Hematopoietic multipotent progenitor cell treated with erythropoietin and hydrocortisone succinate and interleukin-3 and kit ligand, for 17 days (in vitro differentiated cells): ENCODE measurements around the gene ANGPTL2.

Experiments used
- DNase-seq: peaks from one replicate; pipeline ENCODE4 v3.0.0-alpha.2; 2015; ENCODE audit warnings: low spot score

ANGPTL2 gene

DNA sequence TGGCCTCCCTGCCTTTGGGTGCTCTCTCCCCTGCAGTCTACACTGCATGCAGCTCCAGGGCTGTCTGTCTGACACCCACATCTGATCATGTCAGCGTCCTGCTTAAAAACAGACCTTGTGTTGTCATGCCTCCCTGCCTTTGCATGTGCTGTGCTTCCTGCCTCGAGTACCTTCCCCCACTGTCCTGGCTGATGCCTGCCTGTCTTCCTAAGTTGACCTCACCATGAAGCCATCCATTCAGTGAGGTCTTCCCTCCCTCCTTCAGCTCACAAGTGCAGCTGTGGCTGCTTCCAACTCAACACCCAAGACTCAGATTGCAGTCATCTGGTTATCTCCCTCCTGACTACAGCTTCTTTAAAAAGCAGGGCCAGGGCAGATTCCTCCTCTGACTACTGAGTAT, 5.5 kb downstream of the ANGPTL2 start:
- DNase-seq, result no peak

DNA sequence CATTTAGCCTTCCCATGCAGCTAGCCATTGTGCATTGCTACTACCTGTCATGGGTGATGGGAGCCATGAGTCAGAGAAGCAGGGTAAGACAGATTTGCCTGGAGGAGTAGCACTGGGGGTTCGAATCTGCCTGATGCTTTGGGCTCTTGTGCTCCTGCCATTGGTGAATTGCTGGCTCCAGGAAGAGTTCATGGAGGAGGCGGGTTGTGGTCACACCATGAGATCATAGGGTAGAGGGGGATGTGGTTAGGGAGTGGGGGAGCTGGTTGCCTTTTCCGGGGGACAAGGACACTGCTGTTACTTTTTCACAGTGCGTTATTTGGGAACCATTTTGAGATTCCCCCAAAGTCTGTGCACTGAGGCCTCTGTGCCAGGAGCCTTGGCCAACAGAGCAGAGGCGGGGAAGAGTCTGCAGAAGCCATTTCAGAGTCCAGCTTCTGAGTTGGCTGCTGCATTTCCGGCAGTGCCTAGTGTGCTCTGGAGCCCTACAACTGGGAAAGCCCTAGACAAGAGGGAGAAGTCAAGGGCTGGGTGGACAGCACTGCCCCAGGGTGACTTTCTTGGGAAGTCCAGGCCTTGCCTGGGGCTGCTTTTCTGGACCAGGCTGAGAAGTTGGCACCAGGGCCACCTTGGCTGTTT, 6.2 kb downstream of the ANGPTL2 start:
- no peak for DNase-seq

DNA sequence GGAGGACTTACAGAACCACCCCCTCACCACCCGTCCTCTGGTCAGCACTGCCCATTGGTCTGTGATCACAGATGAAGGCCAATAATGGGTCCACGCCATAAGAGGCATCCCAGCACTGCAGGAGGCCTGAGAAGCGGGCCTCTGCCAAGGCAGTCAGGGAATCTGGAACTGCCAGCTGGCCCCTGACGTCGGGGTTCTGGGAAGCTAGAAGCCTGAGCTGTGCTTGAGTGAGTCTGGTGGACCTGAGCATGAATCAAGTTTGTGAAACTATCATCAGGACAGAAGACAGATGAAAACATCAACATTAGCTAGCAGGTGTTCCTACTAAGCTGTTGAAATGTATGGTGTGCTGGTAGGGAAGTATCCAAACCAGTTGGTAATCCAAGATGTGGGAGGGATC, 7.8 kb downstream of the ANGPTL2 start:
- no peak for DNase-seq

DNA sequence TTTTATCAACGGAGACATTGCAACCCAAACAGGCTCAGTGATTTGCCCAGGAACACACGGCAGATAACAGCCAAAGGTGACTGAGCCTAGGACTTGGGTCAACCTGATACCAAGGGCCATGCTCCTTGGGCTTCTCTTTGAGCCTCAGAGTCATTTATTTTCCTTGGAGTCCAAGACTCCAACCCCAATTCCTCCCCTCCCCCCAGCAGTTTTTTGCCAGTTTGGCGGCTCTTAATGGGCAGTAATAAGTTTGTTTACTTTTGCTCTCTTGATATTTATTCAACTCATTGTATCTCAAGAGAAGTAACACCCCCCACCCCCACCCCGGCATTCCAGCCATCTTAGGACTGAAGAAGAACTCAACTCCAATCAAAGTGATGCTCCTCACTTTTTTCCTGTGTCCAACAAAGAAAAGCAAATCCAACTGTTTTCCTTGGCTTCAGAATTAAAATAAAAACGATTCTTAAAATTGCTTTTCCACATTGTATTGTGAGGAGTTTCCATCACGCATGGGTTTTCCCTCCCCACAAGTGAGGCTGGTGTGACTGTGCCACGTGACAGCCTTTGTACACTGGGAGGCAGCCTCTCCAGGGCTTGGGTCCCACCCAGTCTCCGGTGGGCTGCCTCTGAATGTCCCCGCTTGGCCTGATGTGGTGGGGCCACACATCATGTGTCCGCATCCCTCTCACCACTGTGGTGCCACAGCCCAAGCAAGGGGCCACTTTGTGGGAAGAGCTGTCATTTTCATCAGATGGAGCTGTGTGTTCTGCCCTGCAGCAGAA, 9.1 kb downstream of the ANGPTL2 start:
- no peak for DNase-seq

DNA sequence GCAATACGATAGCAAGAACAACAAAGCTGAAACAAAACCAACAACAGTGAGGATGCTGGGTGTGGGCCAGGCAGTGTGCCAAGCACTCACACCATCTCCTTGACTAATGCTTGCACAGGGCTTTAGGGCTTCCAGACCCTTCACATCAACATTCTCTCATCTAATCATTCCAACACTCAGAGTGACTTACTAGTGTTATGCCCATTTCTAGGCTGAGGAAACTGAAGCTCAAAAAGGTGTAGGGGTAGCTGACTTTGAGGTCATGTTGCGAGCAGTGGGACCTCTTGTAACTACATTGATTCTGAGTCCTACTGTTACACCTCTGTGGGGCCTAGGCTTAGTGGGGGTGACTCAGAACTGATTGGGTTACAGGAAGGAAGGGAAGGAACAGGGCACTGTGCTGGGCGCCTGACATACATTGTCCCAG, 9.7 kb downstream of the ANGPTL2 start:
- DNase-seq, result no peak

DNA sequence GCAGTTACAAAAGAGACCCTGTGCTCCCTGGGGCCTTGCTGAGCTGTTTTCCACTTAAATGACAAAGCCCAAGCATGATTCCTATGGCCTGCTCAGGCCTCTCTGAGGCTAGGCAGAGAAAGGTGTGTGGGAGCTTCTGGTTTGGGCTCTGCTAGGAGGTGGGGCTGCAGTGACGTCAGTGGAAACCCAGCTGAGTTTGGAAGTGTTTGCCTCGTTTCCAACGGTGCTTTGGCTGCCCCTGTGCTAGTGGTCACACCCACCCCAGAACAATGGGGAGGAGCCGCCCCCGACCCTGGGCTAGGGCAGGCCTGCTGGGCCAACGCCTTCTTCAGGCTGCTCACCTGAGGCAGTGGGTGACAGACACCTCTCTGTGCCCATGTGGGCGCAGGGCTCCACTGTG, 10.4 kb downstream of the ANGPTL2 start:
- DNase-seq, result no peak

DNA sequence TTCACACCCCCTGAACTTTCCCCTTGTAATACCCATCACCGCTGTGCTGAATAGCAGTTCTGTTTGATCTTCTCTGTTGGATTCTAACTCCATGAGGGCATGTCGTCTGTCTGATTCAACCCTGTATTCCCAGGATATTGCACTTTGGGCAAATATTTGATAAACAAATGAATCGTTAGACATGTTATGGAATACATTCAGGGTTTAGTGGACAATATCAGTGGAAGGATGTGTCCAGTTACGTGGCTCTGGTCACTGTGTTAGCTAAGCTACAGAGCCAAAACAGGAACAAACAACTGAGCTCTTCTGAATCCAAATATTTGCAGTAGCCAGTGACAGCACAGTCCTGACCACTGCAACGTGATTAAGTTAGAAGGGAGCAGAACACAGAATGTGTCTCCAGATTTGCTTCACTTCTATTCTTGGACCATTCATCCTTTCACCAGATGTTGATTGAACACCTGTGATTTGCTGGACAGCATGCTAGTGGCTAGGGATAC, 13.2 kb downstream of the ANGPTL2 start:
- no peak for DNase-seq

DNA sequence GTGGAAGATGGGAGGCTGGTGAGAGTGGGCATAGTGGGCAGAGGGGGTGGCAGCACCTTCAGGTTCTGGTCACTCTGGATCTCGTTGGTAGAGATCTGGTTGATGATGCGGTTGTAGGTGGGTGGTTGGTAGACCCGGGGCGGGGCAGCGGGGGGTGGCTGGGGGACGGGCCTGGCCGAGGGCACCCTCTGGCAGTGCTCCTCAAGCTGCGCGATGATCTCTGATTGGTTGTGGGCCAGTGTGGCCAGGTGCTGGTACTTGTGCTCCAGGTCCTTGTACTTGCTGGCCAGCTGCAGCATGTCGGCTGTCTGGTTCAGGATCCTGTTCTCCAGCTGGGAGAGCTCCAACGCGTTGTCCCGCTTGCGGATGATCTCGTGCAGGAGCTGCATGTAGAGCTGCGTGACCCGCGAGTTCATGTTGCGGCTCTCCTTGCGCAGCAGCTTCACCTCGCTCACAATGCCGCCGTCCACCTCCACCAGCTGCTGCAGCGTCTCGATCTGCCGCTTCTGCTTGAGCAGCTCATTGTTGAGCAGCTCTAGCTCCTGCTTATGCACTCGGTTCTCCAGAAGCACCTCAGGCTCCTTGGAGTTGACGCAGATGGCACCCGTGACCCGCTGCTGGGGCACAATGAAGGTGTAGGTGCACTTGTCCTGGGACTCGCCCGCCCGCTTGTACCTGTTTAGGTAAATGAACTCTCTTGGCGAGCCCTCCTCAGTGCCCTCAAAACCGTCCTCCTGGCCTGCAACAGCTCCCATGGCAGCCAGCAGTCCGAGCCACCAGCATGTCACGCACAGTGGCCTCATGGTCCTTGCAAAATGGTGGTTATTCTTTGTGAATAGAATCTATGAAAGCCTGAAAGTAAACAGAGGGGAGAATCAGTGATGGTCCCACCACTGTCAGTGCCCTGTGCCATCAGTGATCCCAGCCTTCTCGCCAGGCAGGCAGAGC, 14.2 kb downstream of the ANGPTL2 start:
- DNase-seq, result no peak

DNA sequence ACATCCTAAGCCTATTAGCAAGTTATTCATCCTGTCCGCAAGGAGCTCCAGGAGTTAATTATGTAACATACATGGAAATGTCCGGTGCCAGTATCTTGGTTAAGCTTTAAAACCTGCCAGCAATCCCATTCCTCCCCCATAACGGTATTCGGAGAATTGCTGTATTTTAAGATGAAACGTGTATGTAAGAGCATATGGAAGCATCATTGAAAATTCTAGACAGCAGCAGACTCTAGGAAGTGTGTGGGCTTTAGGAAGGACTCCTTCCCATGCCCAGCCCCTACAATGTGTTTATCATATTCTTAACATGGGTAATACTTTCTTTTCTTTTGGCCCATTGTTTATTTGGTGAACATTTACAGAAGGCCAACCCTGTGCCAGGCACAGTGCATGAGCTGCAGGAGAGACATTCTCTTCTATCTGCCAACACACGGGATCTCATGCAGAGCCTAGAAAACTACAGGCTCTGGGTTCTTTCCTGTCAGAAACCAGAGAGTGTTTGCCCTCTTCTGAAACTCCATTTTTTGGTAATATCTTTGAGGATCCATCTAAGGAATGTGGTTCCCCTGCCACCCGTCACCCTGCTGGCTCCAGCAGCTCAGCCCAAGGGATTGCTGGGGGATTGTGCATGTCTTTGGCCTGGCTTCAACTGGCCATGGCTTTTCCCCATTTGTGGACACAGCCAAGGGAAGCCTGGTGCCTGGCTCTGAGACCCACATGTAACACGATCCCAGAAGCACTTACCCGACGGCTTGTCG, 15.1 kb downstream of the ANGPTL2 start:
- DNase-seq, result no peak

DNA sequence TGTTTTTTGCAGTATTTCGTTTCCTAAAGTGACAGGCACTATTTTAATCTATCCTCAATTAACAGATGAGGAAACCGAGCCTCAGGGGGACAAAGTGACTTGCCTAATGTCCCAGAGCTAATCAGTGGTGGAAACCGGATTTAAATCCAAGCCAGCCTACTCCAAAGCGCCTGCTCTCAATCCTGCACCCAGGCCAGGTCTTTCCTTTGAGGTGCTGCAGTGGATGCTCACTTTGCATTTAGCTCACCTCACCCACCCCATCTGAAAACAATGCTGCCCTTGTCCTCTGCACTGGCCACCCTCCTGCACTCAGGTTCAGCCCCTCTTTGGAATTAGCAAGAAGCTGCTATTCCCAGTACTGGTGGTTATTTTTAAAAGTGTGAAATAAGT, 16.0 kb downstream of the ANGPTL2 start:
- DNase-seq, result no peak

DNA sequence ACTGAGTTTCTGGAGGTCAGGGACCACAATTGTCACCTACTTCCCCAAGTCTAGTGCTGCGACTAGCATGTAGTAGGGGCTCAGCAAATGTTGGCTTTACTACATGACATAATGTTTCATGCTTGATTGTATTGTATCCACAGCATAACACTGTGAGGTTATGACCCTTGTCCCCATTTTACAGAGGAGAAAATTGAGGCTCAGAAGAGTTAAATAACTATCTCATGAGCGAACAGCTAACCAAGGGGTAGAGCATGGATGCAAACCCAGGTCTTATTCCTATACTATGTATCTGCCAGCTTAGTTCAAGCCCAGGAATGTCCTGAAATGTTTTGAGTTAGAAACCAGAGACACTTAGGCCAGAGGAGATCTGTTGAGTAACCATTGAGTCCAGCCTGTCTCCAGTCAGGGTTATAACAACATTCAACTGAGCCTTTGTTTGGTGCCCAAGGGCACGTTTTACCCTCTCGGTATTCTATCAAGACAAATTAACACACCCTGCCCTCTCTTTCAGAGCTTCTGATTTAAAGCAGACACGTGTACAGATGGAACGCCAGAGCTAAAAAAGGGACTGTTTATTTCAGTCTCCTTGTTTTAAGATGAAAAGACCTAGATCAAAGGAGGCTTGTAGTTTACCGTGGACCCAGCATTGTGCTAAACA, 16.5 kb downstream of the ANGPTL2 start:
- DNase-seq, result no peak

DNA sequence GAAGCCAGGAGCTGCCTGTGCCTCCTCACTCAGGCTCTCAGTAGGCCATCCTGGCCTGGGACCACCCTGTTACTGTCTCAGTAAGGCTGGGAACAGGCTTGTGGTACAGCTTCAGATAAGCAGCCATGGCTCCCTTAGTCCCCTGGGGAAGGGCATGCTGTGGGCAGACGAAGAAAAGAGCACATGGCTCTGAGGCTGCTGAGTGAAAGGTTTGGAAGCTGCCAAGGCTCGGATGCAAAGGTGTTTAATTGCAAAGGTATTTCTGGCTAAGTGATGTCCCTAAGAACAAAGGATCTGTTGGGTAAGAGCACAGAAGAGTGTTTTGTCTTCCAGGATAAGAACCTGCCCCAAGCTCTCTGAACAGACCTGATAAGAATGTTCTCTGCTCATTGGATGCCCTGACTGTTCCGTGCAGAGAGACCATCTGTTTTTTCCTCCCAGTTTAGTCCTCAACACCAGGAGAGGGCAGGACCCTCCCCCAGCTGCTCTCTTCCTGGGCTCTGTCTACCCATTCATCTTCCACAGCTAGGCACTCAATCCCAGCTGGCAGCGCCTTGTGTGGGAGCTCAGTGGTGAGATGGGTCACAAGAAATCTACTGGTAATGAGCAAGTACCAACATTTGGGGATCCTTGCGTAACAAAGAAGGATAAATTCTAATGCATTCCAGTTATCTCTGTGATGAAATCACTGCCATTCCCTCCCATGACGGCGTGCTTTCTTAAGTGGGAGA, 17.7 kb downstream of the ANGPTL2 start:
- DNase-seq, result no peak

DNA sequence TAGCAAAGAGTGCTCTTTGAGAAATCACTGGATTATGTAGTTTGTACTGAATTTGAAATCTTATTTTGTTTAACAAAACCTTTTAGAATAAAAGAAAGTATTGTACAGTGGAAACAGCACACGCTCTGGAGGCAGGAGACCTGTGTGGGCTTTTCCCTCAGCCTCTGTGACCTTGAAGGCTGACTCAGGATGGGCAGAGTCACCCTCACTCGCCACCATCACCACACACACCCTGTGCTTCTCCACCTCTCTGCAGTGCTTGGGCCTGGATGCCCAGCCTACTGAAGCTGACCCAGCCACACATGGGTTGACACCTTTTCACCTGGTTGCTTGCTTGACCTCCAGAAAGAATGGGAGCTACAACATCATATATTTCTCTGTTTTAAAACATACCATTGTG, 19.6 kb downstream of the ANGPTL2 start:
- DNase-seq, result no peak

DNA sequence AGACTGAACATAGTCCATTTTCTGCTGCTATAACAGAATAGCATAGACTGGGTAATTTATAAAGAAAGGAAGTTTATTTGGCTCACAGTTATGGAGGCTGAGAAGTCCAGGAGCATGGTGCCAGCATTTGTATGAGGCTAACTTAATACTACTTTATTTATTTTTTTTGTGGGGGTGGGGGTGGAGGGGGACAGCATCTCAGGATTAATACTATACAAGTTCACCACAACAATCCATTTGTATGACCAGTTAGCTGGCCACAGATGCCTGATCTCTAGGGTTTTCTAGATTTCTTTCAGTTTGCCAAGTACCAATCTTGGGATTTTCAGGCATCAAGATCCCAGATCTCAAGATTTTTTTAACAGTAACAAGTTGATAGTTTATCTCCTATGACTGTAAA, 20.3 kb downstream of the ANGPTL2 start:
- no peak for DNase-seq

DNA sequence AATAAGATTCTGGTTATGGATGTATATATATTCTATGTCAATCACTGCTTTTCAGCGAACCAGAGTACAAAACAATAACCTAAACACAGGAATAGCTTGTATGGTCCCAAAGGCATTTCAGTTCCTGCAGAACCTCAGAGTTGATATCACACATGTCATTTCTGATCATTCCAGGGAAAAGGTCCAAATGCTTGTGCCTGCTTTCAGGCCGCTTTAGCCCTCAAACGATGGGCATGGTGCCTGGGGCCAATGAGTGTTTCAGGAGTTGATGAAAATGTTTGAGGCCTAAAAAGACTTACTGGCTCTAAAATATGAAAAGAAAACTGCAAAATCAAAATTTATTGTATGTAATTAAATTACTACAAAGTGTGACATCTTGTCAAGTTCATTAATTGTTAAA, 22.8 kb downstream of the ANGPTL2 start:
- DNase-seq, result no peak

DNA sequence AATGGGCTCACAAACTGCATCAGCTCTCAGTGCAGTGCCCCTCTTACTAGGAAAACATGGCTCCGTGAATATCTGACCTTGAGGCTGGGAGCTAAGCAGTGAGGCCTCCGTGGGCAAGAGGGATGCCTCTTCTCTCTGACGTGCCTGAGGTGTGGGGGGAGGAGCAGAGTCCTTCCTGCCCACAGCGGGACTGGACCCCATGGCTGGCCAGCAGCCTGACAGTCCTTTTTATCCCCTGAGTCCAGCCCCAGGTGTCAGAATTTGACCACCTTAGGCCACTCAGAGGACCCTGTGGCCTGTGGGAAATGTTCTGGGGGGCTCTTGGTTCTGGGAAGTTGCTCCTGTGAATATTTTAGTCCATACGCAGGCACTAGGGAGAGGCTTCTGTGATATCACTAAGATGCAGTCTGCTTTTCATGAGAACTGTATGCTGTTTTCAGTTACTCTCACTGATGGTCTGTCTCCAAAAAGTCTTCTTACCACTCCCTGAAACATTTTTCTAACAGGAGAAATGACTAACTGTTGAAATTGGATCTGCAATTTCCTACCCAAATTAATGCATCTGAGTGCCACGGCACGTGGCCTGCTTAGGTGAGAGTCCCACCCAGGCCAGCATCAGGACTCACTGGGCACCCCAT, 23.4 kb downstream of the ANGPTL2 start:
- no peak for DNase-seq

DNA sequence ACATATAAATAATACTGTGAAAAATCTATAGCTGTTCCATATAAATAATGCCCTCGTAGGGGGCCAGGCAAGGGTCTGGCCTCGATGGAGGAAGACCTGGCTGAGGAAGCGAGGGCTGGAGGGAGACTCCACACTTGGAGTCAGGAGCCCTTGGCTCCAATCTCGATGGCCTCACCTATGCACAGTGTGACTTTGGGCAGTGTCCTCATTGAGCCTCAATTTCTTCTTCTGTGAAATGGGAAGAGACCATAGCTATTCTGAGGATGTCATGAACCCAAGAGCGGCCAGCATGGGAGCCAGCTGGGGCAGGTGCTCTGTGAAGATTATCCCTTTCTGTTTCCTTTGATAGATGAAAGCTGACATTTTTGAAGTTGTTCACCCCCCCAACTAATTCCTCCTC, 24.8 kb downstream of the ANGPTL2 start:
- DNase-seq, result no peak

DNA sequence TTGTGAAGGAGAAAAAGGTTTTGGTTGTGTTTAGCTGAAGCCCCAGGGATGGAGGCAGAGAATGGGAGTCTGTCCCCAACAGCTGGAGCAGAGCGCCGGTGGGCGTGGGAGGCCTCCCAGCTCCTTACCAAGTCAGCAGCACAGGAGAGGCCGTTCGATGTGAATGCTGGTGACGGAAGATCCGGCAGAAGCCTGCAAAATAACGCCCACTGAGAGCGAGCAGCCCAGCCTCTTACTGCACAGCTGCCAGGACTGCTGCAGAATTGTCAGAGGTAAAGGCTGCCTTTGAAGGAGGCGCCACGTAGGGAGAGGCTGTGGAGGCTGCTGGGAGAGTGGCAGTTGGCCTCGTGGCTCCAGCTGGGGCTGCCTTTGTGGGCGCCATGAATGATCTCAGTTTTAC, 26.2 kb downstream of the ANGPTL2 start:
- DNase-seq, result no peak

DNA sequence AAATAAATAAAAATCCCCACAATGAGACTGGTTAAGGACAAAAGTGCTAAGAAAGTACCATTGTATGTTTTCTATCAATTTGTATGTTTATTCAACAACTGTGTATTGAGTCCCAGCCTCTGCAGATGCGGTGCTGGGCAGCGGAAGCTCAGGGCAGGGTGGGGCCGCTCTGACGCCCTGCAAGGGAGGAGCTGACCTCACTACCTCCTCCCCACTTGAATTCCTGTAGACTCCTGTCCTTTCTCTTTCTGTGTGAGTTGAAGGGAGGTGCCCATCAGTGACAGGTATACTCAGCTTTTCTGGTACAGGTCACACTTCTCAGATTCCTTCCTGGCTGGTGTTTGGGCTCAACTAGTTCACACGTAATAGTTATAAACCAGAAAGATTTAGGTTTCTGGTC, 27.0 kb downstream of the ANGPTL2 start:
- DNase-seq, result no peak
